Subcutaneous adipose tissue (tissue), 4 donors: Measurements from ENCODE around the gene GSK3A. TPM values are rescaled to one million over a fixed set of nuclear protein-coding genes. Genes with fewer than 3 reads are reported as not detected.

ENCODE experiments used
- total RNA-seq, 4 donors: library from RNA; depleted of rRNA; stranded (reverse); fragments of >200 nt; gene quantifications; one replicate each; pipeline ENCODE4 v1.1.0, GENCODE V29; 2016
- TF ChIP-seq, protein P1 (sequence below): fragments of 450-650 bp; IDR thresholded peaks from one replicate; pipeline ENCODE4 v1.5.1; 2016; ENCODE audit warnings: low read depth, mild to moderate bottlenecking, control low read depth, antibody characterized with exemption, moderate library complexity

The GSK3A gene
- total RNA-seq, 4 donors from 2014 or later, result 16.0 to 22.0 (median 17.1) TPM

GRCh38 chr19:42261763-42262162, 19.4 kb upstream of the GSK3A start:
- TF ChIP-seq, protein P1, sequence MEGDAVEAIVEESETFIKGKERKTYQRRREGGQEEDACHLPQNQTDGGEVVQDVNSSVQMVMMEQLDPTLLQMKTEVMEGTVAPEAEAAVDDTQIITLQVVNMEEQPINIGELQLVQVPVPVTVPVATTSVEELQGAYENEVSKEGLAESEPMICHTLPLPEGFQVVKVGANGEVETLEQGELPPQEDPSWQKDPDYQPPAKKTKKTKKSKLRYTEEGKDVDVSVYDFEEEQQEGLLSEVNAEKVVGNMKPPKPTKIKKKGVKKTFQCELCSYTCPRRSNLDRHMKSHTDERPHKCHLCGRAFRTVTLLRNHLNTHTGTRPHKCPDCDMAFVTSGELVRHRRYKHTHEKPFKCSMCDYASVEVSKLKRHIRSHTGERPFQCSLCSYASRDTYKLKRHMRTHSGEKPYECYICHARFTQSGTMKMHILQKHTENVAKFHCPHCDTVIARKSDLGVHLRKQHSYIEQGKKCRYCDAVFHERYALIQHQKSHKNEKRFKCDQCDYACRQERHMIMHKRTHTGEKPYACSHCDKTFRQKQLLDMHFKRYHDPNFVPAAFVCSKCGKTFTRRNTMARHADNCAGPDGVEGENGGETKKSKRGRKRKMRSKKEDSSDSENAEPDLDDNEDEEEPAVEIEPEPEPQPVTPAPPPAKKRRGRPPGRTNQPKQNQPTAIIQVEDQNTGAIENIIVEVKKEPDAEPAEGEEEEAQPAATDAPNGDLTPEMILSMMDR, result no peak

GRCh38 chr19:42255766-42256745, 13.7 kb upstream of the GSK3A start:
- TF ChIP-seq, protein P1, result no peak

GRCh38 chr19:42254850-42255765, 12.7 kb upstream of the GSK3A start, which contains the start of gene ERF:
TSS of gene ERF (minus strand) at chr19:42255128. CDS start at chr19:42254999, 129 bp downstream.
- TF ChIP-seq, protein P1, result no peak

GRCh38 chr19:42254089-42254849, 11.9 kb upstream of the GSK3A start:
- TF ChIP-seq, protein P1, result no peak

- TF ChIP-seq, protein P1, result no peak
Observed at GRCh38 chr19:42253245-42254088, 11.1 kb upstream of the GSK3A start.
